ENCODE results near the gene TFCP2L1. TPM values are rescaled to one million over a fixed set of nuclear protein-coding genes. Genes with fewer than 3 reads are reported as not detected.
A peak's percentile ranks its signal among the peaks of the same experiment; 100 is the strongest.
"Not testable (repeated sequence)": the region's sequence is repeated elsewhere in the genome, so short reads cannot be mapped to it uniquely, and the experiment has no call there.

TFCP2L1 gene
- total RNA-seq, 1 experiment from 2014 or later, result 29.8 TPM

DNA sequence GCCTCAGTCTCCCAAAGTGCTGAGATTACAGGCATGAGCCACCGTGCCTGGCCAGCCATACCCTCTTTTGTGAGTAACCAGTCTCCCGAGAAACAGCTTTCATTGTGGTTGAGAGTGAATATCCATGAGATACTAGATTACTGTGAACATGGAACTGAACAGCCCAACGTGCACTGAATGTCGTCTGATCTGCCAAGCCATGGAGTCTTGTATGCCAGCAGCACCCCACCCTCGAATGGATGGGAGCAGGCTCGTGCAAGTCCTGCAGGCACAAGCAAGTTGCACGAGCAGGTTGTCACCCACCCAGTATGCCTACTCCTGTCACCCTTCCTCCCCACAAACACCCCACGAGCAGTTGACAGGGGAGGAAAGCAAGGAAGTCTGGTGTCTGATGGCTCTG, 36.5 kb upstream of the TFCP2L1 start:
- H3K4me3 Mint-ChIP-seq (ENCODE audit: low read depth, unreplicated experiment), result no peak overlapping the region
- TF ChIP-seq, protein P1, sequence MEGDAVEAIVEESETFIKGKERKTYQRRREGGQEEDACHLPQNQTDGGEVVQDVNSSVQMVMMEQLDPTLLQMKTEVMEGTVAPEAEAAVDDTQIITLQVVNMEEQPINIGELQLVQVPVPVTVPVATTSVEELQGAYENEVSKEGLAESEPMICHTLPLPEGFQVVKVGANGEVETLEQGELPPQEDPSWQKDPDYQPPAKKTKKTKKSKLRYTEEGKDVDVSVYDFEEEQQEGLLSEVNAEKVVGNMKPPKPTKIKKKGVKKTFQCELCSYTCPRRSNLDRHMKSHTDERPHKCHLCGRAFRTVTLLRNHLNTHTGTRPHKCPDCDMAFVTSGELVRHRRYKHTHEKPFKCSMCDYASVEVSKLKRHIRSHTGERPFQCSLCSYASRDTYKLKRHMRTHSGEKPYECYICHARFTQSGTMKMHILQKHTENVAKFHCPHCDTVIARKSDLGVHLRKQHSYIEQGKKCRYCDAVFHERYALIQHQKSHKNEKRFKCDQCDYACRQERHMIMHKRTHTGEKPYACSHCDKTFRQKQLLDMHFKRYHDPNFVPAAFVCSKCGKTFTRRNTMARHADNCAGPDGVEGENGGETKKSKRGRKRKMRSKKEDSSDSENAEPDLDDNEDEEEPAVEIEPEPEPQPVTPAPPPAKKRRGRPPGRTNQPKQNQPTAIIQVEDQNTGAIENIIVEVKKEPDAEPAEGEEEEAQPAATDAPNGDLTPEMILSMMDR (IDR thresholded peaks at IDR 0.05; ENCODE audit: unreplicated experiment), result no peak
- H3K36me3 Mint-ChIP-seq (ENCODE audit: insufficient read depth, unreplicated experiment), result no peaks in the 10 kb centered on the region
- BruUV-seq (replicated peaks), result no TSS peak
- CTCF ChIA-PET, result interaction anchor here (1.7 kb wide), 1 partner anchor 192 kb away, joined by 7 read pairs; no protein-coding TSS in a partner anchor
- H3K27me3 Mint-ChIP-seq (ENCODE audit: unreplicated experiment), result no peaks in the 10 kb centered on the region
- H3K9me3 Mint-ChIP-seq (ENCODE audit: low read depth, unreplicated experiment), result no peaks in the 10 kb centered on the region
- intact Hi-C loops (cut with micrococcal nuclease; ENCODE audit: unreplicated experiment), result no loop called here
- H3K27ac Mint-ChIP-seq (ENCODE audit: unreplicated experiment), result no peak overlapping the region
- DNase-seq, result no peak
- H3K4me1 Mint-ChIP-seq (ENCODE audit: low read depth, unreplicated experiment), result peaks cover 7% of the 10 kb centered on the region

DNA sequence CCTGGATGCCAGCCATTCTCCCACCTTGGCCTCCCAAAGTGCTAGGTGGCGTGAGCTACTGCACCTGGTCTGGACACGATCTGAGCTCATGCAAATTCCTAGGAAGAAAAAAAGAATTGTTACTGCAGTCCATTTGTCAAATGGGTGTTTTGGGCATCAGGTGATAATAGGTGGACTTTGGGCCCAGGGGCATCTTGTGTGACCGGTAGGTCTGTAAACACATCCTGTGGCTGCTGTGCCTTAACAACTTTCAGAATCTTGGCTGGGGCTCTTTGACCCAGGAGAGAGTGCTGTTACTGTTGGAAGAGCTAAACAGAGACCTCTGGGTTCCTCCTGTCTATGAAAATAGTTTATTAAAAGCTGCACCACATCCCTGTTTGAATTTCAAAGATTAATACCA, 34.9 kb upstream of the TFCP2L1 start:
- H3K4me3 Mint-ChIP-seq (ENCODE audit: low read depth, unreplicated experiment), result no peak overlapping the region

DNA sequence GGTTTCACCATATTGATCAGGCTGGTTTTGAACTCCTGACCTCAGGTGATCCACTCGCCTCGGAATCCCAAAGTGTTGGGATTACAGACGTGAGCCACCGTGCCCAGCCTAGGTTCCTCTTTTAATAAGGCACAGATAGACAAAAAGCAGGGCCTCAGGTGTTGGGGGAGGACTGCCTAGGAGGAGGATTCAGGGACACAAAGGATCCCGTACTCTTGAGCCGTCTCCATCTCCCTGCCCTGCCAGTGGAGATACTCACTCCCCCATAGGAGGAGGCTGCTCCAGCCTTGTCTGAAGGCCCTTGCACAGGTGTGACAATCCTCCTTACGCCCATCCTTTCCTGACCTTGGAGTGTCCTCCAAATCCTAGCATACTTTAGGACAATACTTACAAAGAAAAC, 32.0 kb upstream of the TFCP2L1 start:
- H3K27ac Mint-ChIP-seq (ENCODE audit: unreplicated experiment), result no peak overlapping the region
- no peaks in the 10 kb centered on the region for H3K9me3 Mint-ChIP-seq (ENCODE audit: low read depth, unreplicated experiment)
- BruUV-seq (replicated peaks), result no TSS peak
- TF ChIP-seq, protein P1 (IDR thresholded peaks at IDR 0.05; ENCODE audit: unreplicated experiment), result no peak
- no peak overlapping the region for H3K4me3 Mint-ChIP-seq (ENCODE audit: low read depth, unreplicated experiment)
- no peaks in the 10 kb centered on the region for H3K27me3 Mint-ChIP-seq (ENCODE audit: unreplicated experiment)
- CTCF ChIA-PET, result interaction anchor here (0.6 kb wide), 1 partner anchor 30 kb away, joined by 4 read pairs; no protein-coding TSS in a partner anchor
- DNase-seq, result no peak
- intact Hi-C loops (cut with micrococcal nuclease; ENCODE audit: unreplicated experiment), result no loop called here
- H3K36me3 Mint-ChIP-seq (ENCODE audit: insufficient read depth, unreplicated experiment), result no peaks in the 10 kb centered on the region
- H3K4me1 Mint-ChIP-seq (ENCODE audit: low read depth, unreplicated experiment), result peaks cover 7% of the 10 kb centered on the region

More for the DNA sequence above, 34.9 kb upstream of the TFCP2L1 start:
- H3K4me1 Mint-ChIP-seq (ENCODE audit: low read depth, unreplicated experiment), result peaks cover 7% of the 10 kb centered on the region
- H3K27ac Mint-ChIP-seq (ENCODE audit: unreplicated experiment), result no peak overlapping the region
- intact Hi-C loops (cut with micrococcal nuclease; ENCODE audit: unreplicated experiment), result no loop called here
- BruUV-seq (replicated peaks), result no TSS peak
- CTCF ChIA-PET, result interaction anchor here (1.4 to 1.5 kb wide), 2 partner anchors 191 to 225 kb away, joined by 3 to 4 read pairs; no protein-coding TSS in a partner anchor
- no peaks in the 10 kb centered on the region for H3K27me3 Mint-ChIP-seq (ENCODE audit: unreplicated experiment)
- no peak for DNase-seq
- H3K36me3 Mint-ChIP-seq (ENCODE audit: insufficient read depth, unreplicated experiment), result no peaks in the 10 kb centered on the region
- TF ChIP-seq, protein P1 (IDR thresholded peaks at IDR 0.05; ENCODE audit: unreplicated experiment), result no peak
- no peaks in the 10 kb centered on the region for H3K9me3 Mint-ChIP-seq (ENCODE audit: low read depth, unreplicated experiment)

DNA sequence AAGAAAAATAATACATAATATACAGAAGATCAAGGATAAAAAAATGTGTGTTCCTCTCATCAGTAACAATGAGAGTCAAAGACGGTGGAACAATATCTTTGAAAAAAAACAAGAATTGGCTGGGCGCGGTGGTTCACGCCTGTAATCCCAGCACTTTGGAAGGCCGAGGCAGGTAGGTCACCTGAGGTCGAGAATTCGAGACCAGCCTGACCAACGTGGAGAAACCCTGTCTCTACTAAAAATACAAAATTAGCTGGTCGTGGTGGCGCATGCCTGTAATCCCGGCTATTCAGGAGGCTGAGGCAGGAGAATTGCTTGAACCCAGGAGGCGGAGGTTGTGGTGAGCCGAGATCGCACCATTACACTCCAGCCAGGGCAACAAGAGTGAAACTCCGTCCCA, 28.7 kb upstream of the TFCP2L1 start:
- DNase-seq; H3K27me3 Mint-ChIP-seq (ENCODE audit: unreplicated experiment); H3K27ac Mint-ChIP-seq (ENCODE audit: unreplicated experiment); BruUV-seq (replicated peaks); intact Hi-C loops (cut with micrococcal nuclease; ENCODE audit: unreplicated experiment); H3K9me3 Mint-ChIP-seq (ENCODE audit: low read depth, unreplicated experiment); H3K4me3 Mint-ChIP-seq (ENCODE audit: low read depth, unreplicated experiment); CTCF ChIA-PET; H3K36me3 Mint-ChIP-seq (ENCODE audit: insufficient read depth, unreplicated experiment): not testable (repeated sequence)
- peaks cover 13% of the 10 kb centered on the region for H3K4me1 Mint-ChIP-seq (ENCODE audit: low read depth, unreplicated experiment)

- Mint-ChIP-seq H3K9me3 (ENCODE audit: low read depth, unreplicated experiment) (no peaks in the 10 kb centered on the region), H3K27me3 (ENCODE audit: unreplicated experiment) (no peaks in the 10 kb centered on the region), H3K4me3 (ENCODE audit: low read depth, unreplicated experiment) (no peak overlapping the region), H3K4me1 (ENCODE audit: low read depth, unreplicated experiment) (peaks cover 14% of the 10 kb centered on the region), H3K27ac (ENCODE audit: unreplicated experiment) (peak overlapping the region; percentile 28), H3K36me3 (ENCODE audit: insufficient read depth, unreplicated experiment) (no peaks in the 10 kb centered on the region)
- intact Hi-C loops (cut with micrococcal nuclease; ENCODE audit: unreplicated experiment), result no loop called here
- DNase-seq, result no peak
- TF ChIP-seq, protein P1 (IDR thresholded peaks at IDR 0.05; ENCODE audit: unreplicated experiment), result no peak
- BruUV-seq (replicated peaks), result no TSS peak
- CTCF ChIA-PET, result no interaction called here
Measured at GRCh38 chr2:121309801-121310200, 24.8 kb upstream of the TFCP2L1 start.

Measured in Calu3 (cell line).